ENCODE results near the gene AMZ2.
"Not testable (repeated sequence)": the region's sequence is repeated elsewhere in the genome, so short reads cannot be mapped to it uniquely, and the experiment has no call there.

- TF ChIP-seq CTCF, POLR2A (IDR thresholded peaks at IDR 0.05): not testable (repeated sequence)
Measured at GRCh38 chr17:68228039-68228680, 19.7 kb upstream of the AMZ2 start.

All from testis (tissue), 2 donors.